ENCODE measurements around the gene UBE3C.
"Not testable (repeated sequence)": the region's sequence is repeated elsewhere in the genome, so short reads cannot be mapped to it uniquely, and the experiment has no call there.

UBE3C gene

GRCh38 chr7:157130849-157131248 lies 7.9 kb upstream of the UBE3C start:
- not testable (repeated sequence) for DNase-seq (ENCODE audit: low read depth in 2 of 2)

DNA sequence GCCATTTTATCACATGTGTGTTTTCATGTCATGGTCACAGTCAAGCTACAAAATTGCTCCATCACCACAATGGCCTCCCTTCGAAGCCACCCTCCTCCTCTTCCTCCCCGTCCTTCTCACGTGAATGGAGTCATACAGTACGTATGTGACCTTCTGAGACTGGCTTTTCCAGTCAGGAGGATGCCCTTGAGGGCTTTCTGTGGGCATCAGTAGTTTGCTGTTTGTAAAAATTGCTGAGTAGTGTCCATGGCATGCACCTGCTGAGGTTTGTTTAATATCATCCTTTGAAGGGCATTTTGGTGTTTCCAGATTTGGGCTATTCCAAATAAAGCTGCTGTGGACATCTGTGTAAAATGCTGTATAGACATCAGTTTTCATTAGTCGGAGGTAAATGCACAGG lies 5.9 kb upstream of the UBE3C start:
- no peak for DNase-seq (ENCODE audit: low read depth in 2 of 2)

- no peak for DNase-seq (ENCODE audit: low read depth in 2 of 2)
Measured at GRCh38 chr7:157133304-157133703, 5.4 kb upstream of the UBE3C start.

DNA sequence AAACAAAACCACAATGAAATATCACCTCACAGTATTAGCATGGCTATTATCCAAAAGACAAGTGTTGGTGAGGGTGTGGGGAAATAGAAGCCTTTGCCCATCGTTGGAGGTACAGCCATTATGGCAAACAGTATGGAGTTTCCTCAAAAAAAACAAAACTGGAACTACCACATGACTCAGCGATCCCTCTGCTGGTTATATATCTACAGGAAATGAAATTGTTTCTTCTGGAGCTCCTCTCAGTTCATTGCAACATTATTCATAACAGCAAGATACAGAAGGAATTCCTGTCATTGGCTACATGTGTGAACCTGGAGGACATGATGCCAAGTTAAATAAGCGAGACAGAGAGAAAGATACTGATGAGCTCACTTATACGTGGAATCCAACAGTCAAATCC lies 2.4 kb upstream of the UBE3C start:
- no peak for DNase-seq (ENCODE audit: low read depth in 2 of 2)

DNA sequence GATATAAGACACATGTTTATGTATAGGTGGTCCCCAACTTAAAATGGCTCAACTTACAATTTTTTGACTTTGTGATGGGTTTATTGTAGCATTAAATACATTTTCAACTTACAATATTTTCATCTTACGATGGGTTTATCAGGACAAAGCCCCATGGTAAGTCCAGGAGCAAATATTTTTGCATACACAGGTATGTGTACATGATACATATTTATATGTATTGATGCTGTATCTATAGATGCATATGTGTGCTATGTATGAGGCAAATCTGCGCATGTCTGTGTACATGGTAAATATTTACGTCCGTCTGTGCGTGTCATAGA lies 664 bp upstream of the UBE3C start:
- DNase-seq (ENCODE audit: low read depth in 2 of 2): no peak

DNA sequence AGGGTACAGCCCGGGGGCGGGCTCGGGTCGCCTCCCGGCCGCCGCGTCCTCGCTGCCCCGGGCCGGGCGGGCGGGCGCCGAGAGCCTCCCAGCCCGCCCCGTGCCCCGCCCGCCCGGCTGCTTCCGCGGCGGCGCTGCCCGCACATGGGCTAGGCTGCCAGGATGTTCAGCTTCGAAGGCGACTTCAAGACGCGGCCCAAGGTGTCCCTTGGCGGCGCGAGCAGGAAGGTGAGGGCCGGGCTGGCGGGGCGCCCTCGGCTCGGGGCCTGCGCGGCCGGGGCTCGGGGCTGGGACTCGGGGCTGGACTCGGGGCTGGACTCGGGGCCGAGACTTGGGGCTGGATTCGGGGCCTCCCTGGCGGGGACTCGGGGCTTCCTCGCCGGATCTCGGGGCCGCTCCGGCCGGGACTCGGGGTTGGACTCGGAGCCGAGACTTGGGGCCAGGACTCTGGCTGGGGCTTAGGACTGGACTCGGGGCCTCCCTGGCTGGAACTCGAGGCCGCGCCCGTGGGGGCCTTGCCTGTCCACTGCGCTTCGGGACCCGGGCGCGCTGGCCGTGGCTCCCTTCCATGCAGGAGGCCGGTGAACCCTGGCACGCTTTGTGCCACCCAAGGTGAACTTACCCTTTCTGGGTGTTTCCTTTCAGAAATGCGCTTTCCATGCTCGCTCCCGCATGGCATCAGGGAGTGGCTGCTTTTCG lies 534 bp downstream of the UBE3C start:
- DNase-seq (ENCODE audit: low read depth in 2 of 2): peak; percentile 24 to 34

DNA sequence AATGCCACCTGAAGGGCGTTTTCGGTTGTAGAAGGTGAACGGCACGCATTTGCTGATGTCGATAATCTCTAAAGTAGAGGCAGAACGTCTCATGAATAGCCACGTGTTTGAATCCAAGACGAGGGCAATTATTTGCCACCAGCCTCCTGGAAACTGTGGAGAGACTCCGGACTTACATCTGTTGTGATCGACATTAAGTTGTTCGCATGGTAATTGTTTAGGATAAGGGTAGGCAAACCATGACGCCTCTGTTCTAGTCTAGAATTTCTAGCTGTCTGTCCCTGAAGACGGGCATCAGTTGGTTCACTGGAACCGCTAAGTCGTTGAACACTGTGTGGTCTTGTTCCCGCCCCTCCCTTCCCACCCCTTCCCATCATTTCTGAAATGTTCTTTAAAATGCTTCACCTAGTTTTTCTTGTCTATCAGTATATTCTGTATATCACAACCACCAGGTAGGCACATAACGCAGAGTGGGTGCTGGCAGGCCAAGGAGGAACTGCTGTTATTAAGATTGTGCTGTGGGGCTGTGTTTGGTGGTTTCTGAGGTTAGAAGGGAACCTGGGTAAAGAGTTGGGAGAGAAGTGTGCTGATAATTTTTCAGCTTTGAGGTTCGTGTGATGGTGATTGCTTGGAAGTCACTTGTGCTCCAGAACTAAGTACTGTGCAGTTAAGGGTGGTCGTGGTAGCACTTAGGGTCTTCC lies 1.2 kb downstream of the UBE3C start:
- DNase-seq (ENCODE audit: low read depth in 2 of 2): no peak

GRCh38 chr7:157140511-157140905 lies 1.8 kb downstream of the UBE3C start:
- no peak for DNase-seq (ENCODE audit: low read depth in 2 of 2)

DNA sequence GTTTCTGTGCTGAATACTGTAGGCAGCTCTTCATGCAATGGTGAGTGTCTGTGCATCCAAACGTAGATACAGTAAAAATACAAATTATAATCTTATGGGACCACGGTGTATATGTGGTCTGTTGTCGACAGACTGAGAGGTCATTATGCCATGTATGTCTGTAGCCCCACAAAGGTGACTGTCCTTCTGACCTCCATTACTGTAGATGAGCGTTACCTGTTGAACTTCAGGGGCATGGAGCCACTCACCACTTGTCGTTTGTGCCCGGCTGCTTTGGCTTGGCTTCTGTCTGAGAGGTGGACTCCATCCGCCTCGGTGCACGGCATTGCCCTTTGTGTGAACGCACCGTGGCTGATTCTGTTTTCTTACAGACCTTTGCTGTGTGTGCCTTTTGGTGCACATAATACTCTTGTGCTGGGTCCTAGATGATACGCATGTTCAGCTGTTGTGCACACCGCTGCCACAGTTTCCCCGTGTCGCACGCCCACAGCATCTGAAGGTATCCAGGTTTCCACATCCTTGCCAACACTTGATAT lies 2.9 kb downstream of the UBE3C start:
- no peak for DNase-seq (ENCODE audit: low read depth in 2 of 2)

- DNase-seq (ENCODE audit: low read depth in 2 of 2): no peak
Measured at GRCh38 chr7:157143788-157144187, 5.1 kb downstream of the UBE3C start.

GRCh38 chr7:157149317-157149716 lies 10.6 kb downstream of the UBE3C start:
- no peak for DNase-seq (ENCODE audit: low read depth in 2 of 2)

- DNase-seq (ENCODE audit: low read depth in 2 of 2): no peak
Measured at GRCh38 chr7:157150882-157151281, 12.2 kb downstream of the UBE3C start.

DNA sequence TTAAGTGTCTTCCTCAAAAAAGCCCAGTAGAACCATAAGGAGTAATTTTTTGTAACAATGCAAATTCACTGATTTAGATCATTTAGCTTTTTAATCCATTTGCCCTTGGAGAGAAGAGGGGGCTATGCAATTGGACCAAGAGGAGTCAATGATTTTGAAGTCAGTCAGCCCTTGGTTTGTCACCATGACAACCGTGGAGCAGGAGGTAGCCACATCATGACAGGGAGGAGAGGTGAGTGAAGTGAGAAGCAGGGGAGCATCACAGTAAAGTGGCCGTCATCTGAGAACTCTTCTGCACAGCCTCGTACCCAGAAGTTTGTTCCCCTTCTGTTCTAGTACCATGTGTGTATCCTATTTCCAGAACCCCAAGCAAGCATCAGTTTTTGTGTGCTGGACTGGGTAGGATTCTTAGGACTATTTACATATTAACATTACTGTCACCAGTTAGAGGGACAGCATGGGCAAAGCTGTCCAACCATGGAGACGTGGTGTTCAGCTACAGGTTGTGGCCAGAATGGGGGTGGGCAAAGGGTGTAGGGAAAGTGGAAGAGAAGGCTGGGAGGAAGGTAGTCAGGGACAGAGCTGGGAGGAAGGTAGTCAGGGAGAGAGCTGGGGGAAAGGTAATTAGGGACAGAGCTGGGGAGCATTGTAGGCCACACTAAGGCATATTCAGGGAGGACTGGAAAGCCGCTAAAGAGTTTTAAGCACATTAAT lies 13.1 kb downstream of the UBE3C start:
- no peak for DNase-seq (ENCODE audit: low read depth in 2 of 2)

GRCh38 chr7:157152391-157152937 lies 13.7 kb downstream of the UBE3C start:
- no peak for DNase-seq (ENCODE audit: low read depth in 2 of 2)

DNA sequence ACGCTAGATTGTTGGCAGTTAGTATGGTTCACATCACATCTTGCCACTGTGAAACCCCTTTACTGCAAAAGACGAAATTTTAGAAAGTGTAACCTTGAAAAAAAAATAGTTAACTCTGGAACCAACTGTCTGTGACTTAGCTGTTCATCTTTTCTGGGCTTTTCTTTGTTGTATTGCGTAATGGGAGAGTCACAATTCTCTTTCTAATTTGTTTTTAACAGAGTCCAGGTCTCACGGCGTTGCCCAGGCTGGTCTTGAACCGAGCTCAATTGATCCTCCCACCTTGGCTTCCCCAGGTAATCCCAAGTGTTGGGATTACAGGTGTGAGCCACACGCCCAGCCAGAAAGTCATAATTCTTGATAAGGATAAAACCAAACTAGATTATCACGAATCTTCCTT lies 14.5 kb downstream of the UBE3C start:
- DNase-seq (ENCODE audit: low read depth in 2 of 2): no peak

DNA sequence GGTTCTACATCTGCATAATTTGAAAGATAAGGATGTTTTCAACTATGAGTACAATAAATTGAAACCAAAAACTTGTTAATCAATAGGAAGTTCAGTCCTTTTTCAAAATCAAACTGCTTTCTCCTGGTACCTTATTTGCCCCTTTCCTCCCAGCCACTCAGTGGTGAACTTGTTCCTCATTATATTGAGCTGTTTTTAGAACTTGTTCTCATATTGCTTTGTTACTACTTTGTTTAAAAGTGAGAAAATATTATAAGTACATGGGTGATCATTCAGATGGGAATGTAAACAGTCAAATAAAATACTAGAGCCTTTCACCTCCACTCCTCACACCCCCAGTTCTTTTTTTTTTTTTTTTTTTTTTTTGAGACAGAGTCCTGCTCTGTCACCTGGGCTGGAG lies 17.2 kb downstream of the UBE3C start:
- no peak for DNase-seq (ENCODE audit: low read depth in 2 of 2)

GRCh38 chr7:157158400-157158799 lies 19.7 kb downstream of the UBE3C start:
- DNase-seq (ENCODE audit: low read depth in 2 of 2): no peak

- DNase-seq (ENCODE audit: low read depth in 2 of 2): not testable (repeated sequence)
Measured at GRCh38 chr7:157159537-157159936, 20.8 kb downstream of the UBE3C start.

DNA sequence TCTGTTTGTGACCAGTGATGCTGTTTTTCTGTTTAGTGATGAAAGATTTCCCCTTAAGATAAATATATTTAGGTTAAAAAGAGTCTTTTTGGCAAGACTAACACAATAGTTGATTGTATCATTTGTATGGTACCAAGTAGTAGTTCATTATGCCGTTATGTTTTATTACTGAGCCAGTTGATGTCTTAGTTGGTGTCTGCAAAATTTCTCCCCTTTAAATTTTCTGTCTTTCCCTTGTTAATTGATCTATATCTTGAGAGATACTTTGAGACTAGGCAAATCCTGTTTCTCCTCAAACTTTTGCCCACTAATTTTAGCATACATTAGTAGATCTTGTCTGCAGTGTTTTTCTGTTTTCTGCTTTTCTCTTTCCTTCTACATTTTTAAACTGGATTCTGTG lies 21.7 kb downstream of the UBE3C start:
- no peak for DNase-seq (ENCODE audit: low read depth in 2 of 2)

- DNase-seq (ENCODE audit: low read depth in 2 of 2): no peak
Measured at GRCh38 chr7:157165987-157166386, 27.3 kb downstream of the UBE3C start.

DNA sequence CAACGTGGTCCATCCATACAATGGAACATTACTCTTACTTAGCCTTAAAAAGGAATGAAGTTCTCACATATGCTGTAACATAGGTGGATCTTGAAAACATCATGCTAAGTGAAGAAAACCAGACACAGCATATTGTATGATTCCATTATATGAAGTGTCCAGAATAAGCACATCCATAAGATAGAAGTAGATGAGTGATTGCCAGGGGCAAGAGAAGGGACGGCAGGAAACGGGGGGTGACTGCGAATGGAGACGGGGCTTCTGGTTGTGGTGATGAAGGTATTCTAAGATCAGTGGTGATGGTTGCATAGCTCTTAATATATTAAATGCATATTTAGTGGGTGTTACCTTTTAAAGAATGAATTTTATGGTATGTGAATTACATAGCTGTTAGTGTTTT lies 29.8 kb downstream of the UBE3C start:
- DNase-seq (ENCODE audit: low read depth in 2 of 2): no peak

GRCh38 chr7:157176771-157177170 lies 38.0 kb downstream of the UBE3C start:
- no peak for DNase-seq (ENCODE audit: low read depth in 2 of 2)

All from stimulated activated CD8-positive, alpha-beta memory T cell treated with anti-CD3 and anti-CD28 coated beads, Interleukin-7, amount 100 ng/mL, for 1 hour (primary cell).